Natural killer cell treated with Interleukin-12 subunit alpha and Interleukin-12 subunit beta and Interleukin-15 and Interleukin-18, amount 100 ng/mL, for 72 hours (primary cell): ENCODE data around the gene DTL. TPM values are rescaled to one million over a fixed set of nuclear protein-coding genes. Genes with fewer than 3 reads are reported as not detected.
"Not testable (repeated sequence)": the region's sequence is repeated elsewhere in the genome, so short reads cannot be mapped to it uniquely, and the experiment has no call there.

Experiments used
- ATAC-seq, 2 donors: fragments of 150-1000 bp; cut with Tn5 transposase in 1 of 2; sonication (Bioruptor Pico), chemical (Tn5 transposase) in 1 of 2; 2 replicates each; pipeline ENCODE4 v1.10.0; 2021
- DNase-seq: peaks from one replicate; pipeline ENCODE4 v3.0.0; 2022; ENCODE audit warnings: low spot score
- H3K27ac Mint-ChIP-seq, 2 donors: 1 replicate in 1 of 2; 2 replicates in 1 of 2; pipeline ENCODE4 v1.8.0; 2022; ENCODE audit warnings: mixed read lengths in 2 of 2, mild to moderate bottlenecking in 1 of 2, moderate library complexity in 1 of 2
- H3K27me3 Mint-ChIP-seq, 2 donors: 1 replicate in 1 of 2; 2 replicates in 1 of 2; pipeline ENCODE4 v1.8.0; 2022; ENCODE audit warnings: mixed read lengths in 2 of 2
- H3K36me3 Mint-ChIP-seq: one replicate; pipeline ENCODE4 v1.8.0; 2022; ENCODE audit warnings: mixed read lengths
- H3K4me1 Mint-ChIP-seq, 2 donors: 1 replicate in 1 of 2; 2 replicates in 1 of 2; pipeline ENCODE4 v1.8.0; 2022; ENCODE audit warnings: low read depth in 2 of 2, mixed read lengths in 2 of 2, mild to moderate bottlenecking in 1 of 2
- H3K4me3 Mint-ChIP-seq: one replicate; pipeline ENCODE4 v1.8.0; 2022; ENCODE audit warnings: mixed read lengths
- H3K9me3 Mint-ChIP-seq: 2 replicates; pipeline ENCODE4 v1.8.0; 2022; ENCODE audit warnings: mixed read lengths
- total RNA-seq, 2 donors: library from RNA; stranded (reverse); gene quantifications; one replicate each; pipeline ENCODE4 v1.2.3, GENCODE V29; 2022

DTL gene
- total RNA-seq, 2 donors from 2014 or later, result 43.2 to 90.3 TPM

DNA sequence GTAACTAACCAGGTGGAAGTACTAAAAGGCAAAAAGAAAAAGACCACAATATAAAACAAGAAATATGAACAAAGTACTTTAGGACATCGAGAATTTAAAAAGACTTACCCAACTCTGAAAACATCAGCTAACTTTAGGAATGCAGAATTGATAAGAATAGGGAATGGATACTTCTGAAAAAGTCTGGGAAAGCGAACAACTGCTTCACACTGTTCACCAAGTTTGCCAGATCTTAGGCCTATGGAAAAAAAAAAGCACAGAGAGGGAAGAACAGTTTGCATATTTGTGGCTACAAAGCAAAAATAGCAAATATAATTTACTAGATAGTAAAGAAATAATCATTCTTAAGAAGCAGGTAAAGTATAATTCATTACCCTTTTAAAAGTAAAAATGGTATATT, 14.6 kb upstream of the DTL start:
- H3K36me3 Mint-ChIP-seq, result peaks cover 21% of the 10 kb centered on the region
- H3K9me3 Mint-ChIP-seq, result peaks cover 4% of the 10 kb centered on the region
- no peaks in the 10 kb centered on the region for H3K27me3 Mint-ChIP-seq
- H3K27ac Mint-ChIP-seq, result no peak overlapping the region
- DNase-seq (no peak), ATAC-seq (no peak)
- no peak overlapping the region for H3K4me3 Mint-ChIP-seq
- H3K4me1 Mint-ChIP-seq, result peaks cover 8 to 16% of the 10 kb centered on the region in 2 donors

DNA sequence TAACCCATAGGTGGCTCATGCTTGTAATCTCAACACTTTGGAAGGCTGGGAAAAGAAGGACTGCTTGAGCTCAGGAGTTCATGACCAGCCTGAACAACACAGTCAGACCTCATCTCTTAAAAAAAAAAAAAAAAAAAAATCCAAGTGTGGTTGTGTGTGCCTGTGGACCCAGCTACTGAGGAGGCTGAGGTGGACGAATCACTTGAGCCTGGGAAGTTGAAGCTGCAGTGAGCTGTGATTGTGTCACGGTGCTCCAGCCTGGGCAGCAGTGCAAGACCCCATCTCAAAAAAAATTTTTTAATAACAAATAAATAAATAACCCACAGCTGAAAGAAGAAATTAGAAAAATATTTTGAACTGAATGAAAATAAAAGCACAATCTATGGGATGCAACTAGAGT, 14.0 kb upstream of the DTL start:
- H3K27ac Mint-ChIP-seq, result no peak overlapping the region
- no peak overlapping the region for H3K4me3 Mint-ChIP-seq
- ATAC-seq (no peak), DNase-seq (no peak)
- H3K4me1 Mint-ChIP-seq, result peaks cover 11 to 16% of the 10 kb centered on the region in 2 donors
- no peaks in the 10 kb centered on the region for H3K27me3 Mint-ChIP-seq
- H3K36me3 Mint-ChIP-seq, result peaks cover 19% of the 10 kb centered on the region
- peaks cover 4% of the 10 kb centered on the region for H3K9me3 Mint-ChIP-seq

DNA sequence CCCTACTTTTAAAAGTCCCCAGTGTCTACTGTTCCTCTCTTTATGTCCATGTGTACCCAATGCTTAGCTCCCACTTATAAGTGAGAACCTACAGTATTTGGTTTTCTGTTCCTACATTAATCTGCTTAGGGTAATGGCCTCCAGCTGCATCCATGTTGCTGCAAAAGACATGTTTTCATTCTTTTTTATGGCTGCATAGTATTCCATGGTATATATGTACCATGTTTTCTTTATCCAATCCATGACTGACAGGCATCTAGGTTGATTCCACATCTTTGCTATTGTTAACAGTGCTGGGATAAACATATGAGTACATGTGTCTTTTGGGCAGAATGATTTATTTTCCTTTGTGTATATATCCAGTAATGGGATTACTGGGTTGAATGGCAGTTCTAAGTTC, 12.6 kb upstream of the DTL start:
- H3K4me3 Mint-ChIP-seq, H3K27ac Mint-ChIP-seq, DNase-seq, H3K27me3 Mint-ChIP-seq, ATAC-seq, H3K9me3 Mint-ChIP-seq: not testable (repeated sequence)
- H3K36me3 Mint-ChIP-seq, result peaks cover 16% of the 10 kb centered on the region
- H3K4me1 Mint-ChIP-seq, result peaks cover 16 to 17% of the 10 kb centered on the region in 2 donors

DNA sequence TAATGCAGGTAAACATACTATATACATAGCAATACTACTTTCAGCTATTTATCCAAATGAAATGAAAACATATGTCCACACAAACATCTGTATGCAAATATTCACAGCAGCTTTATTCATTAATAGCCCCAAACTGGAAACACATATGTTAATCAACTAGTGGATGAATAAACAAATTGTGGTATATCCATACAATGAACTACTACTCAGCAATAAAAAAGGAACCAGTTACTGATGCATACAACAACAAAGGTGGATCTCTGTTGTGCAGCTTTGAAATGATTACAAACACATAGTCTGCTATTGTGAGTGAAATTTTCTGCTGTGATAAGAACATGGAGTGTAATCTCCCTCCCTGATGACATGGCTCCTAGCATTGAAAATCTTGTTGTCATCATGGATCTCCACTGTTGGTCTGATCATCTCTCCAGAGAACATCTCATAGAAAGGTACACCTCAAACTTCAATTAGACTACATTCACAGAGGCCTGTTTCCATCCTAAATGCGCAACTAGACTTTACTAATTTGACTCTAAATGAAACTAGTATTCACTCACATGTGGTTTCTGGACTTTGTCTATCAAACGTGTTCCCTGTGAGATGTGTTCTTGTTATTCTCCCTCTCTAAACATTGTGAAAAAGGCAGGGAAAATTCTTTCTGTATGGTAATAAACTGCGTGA, 10.9 kb upstream of the DTL start:
- H3K4me3 Mint-ChIP-seq, result no peak overlapping the region
- DNase-seq, result no peak
- H3K36me3 Mint-ChIP-seq, result peaks cover 16% of the 10 kb centered on the region
- no peak overlapping the region for H3K27ac Mint-ChIP-seq
- peaks cover 4% of the 10 kb centered on the region for H3K9me3 Mint-ChIP-seq
- ATAC-seq, result no peak
- H3K27me3 Mint-ChIP-seq, result no peaks in the 10 kb centered on the region
- H3K4me1 Mint-ChIP-seq, result peaks cover 25 to 26% of the 10 kb centered on the region in 2 donors

DNA sequence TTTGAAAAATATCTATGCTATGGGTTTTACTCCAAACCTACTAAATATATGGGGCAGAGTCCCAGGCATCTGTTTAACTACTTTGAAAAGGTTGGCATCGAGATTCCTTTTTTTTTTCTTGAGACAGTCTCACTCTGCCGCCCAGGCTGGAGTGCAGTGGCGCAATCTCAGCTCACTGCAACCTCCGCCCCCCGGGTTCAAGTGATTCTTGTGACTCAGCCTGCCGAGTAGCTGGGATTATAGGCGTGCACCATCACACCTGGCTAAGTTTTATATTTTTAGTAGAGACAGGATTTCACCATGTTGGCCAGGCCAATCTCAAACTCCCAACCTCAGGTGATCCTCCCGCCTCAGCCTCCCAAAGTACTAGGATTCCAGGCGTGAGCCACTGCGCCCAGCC, 7.8 kb upstream of the DTL start:
- not testable (repeated sequence) for H3K4me3 Mint-ChIP-seq, DNase-seq, H3K27ac Mint-ChIP-seq, H3K27me3 Mint-ChIP-seq, H3K9me3 Mint-ChIP-seq, ATAC-seq
- Mint-ChIP-seq H3K4me1 (peaks cover 39 to 43% of the 10 kb centered on the region in 2 donors), H3K36me3 (peaks cover 16% of the 10 kb centered on the region)

DNA sequence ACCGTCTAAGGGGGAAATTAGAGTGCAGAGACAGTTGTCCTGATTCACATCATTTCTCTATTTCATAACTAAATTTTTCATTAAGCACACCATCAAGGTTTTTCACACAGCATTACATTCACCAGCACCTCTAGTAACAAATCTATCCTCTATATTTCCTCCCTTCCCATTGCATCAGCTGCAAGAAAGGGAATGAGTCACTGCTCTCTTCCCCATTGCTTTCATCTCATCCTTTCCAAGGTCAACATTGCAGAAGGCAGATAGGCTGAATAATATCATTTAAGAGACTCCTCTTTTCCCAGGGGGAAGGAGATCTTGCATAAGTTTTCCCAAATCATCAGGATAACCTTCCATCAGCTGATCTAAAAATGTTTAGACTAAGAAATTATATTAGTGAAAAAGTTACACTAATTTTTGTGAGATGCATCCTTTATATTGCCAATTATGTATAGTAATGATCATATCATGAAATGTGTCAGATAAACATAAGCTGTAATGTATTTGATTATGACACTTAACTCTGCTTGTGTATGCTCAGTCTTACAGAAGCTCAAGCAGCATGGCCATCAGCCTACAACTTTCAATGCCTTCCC, 4.5 kb upstream of the DTL start:
- Mint-ChIP-seq H3K27ac (peak overlapping the region in 1 of 2 donors; percentile 38), H3K9me3 (no peaks in the 10 kb centered on the region), H3K36me3 (no peaks in the 10 kb centered on the region), H3K4me1 (peaks cover 48 to 52% of the 10 kb centered on the region in 2 donors), H3K4me3 (peak overlapping the region; percentile 2), H3K27me3 (no peaks in the 10 kb centered on the region)
- DNase-seq (no peak), ATAC-seq (no peak)

DNA sequence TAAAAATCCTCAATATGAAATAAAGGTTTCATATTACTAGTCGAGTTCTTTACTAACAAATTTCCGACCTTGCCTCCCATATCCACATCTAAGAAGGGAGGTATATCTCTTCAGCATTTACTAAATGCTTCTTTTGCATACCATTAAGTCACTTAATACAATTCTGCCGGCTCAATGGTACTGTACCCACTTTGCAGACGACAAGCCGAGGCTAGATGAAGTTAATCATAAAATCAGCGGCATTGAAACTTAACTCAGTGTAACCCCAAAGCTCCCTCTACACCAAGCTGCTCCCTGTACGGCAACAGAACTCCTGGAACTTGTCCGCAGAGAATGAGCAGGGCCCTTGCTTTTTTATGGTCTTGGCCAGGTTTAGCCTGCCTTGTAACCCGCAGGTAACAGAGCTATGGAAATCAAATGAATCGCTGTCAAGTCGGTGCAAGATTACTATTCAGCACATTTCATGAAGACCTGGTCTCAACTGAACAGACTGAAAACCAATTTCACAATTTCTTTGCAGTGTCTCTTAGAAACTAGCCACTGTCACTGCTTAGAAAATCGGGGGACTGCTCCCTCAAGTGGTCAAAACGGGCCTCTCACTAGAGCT, 929 bp upstream of the DTL start:
- Mint-ChIP-seq H3K27ac (peak overlapping the region; percentile 93 to 97), H3K4me1 (peaks cover 46 to 65% of the 10 kb centered on the region in 2 donors), H3K36me3 (peaks cover 6% of the 10 kb centered on the region), H3K27me3 (no peaks in the 10 kb centered on the region), H3K4me3 (peak overlapping the region; percentile 94), H3K9me3 (no peaks in the 10 kb centered on the region)
- ATAC-seq, result peak in 1 of 2 donors; percentile 0
- no peak for DNase-seq

DNA sequence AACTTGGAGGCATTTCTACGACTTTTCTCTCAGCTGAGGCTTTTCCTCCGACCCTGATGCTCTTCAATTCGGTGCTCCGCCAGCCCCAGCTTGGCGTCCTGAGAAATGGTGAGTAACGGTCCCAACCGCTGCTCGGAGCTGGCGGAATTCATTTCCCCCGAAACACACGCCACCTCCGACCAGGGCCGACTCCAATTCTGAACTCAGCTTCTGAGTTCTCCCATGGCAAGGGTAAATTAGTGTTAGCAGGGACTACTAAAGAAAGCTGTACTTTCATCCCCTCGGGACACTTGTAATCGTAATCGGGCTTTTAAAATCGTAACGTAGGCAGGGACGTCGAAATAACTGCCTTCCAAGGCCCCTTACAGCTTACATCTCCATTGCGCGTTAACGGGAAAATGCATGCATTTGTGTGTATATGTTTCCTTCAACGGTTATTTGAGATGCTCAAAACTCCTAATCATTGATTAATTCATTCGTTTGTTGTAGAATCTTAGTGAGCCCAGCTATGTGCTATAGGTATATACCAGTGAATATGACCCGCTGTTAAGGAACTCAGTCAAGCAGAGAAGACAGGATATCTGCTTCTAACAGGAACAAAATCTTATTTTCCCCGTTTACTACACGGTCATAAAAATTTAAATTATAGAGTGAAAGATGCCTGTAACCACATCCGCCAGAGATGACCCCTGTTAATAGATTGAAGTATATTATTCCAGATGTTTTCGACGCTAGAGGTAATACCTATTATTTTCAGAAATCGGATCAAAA, 472 bp downstream of the DTL start:
- peaks cover 10% of the 10 kb centered on the region for H3K36me3 Mint-ChIP-seq
- no peak for DNase-seq
- H3K27ac Mint-ChIP-seq, result peak overlapping the region; percentile 93 to 97
- H3K9me3 Mint-ChIP-seq, result no peaks in the 10 kb centered on the region
- H3K4me1 Mint-ChIP-seq, result peaks cover 48 to 68% of the 10 kb centered on the region in 2 donors
- H3K4me3 Mint-ChIP-seq, result peak overlapping the region; percentile 94
- H3K27me3 Mint-ChIP-seq, result no peaks in the 10 kb centered on the region
- peak in 1 of 2 donors; percentile 21 for ATAC-seq

DNA sequence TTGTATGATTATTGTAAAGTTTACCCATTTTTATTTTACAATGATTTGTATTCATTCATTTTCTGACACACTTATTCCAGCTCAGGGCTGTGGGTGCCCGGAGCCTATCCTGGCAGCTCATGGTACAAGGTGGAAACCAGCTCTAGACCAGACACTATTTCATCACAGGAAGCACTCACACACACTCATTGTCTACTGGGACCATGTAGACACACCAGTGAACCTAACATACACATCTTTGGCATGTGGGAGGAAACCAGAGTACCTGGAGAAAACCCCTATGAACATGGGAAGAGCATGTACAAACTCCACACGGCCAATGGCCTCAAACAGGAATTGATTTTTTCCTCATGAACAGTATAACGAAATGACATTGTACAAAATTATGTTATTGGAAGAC, 2.4 kb downstream of the DTL start:
- Mint-ChIP-seq H3K4me1 (peaks cover 37 to 52% of the 10 kb centered on the region in 2 donors), H3K4me3 (peak overlapping the region; percentile 94), H3K27me3 (no peaks in the 10 kb centered on the region), H3K9me3 (no peaks in the 10 kb centered on the region), H3K27ac (no peak overlapping the region), H3K36me3 (peaks cover 11% of the 10 kb centered on the region)
- DNase-seq (no peak), ATAC-seq (no peak)

DNA sequence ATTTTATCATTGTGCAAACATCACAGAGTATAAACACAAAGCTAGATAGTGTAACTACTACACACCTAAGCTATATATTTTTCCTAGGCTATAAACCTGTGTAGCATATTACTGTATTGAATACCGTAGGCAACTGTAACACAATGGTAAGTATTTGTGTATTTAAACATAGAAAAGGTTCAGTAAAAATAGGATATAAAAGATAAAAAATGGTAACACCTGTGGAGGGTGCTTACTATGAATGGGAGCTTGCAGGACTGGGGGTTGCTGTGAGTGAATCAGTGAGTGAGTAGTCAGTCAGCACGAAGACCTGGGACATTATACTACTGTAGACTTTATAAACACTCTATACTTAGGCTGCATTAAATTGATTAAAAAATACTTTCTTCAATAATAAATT, 4.1 kb downstream of the DTL start:
- no peak overlapping the region for H3K27ac Mint-ChIP-seq

DNA sequence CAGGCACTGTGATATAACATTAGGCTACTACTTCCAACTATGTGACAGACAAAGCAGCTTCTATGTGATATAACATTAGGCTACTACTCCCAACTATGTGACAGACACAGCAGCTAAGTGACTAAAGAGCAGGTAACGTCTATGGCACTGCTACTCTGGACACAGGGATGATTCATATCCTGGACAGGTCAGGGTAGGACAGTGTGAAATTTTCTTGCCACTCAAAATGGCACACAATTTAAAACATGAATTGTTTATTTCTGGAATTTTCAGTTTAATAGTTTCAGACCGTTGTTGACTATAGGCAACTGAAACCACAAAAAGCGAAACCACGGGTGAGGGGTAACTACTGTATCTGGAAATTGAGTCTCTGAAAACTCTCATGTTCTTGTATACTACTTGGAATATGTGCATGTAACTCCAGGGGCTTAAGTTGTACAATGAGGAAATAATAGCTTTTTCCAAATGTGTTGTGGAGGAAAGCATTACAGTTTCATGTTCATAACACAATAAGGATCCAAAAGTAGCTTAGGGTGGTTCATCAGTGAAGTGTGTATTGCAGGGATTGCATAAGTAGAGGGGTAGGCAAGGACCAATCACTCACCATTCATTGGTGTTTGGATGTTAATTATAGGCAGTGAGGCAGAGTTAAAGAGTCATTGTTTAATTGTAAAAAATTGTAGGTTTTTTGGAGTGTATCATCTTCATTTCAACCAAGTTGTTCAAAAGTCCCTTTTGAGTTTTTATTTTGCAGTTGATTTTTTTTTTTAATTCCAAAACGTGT, 5.3 kb downstream of the DTL start:
- Mint-ChIP-seq H3K4me3 (peak overlapping the region; percentile 48), H3K27me3 (no peaks in the 10 kb centered on the region), H3K4me1 (peaks cover 21 to 41% of the 10 kb centered on the region in 2 donors), H3K27ac (peak overlapping the region in 1 of 2 donors; percentile 14), H3K36me3 (peaks cover 11% of the 10 kb centered on the region), H3K9me3 (no peaks in the 10 kb centered on the region)
- no peak for DNase-seq
- ATAC-seq, result peak; percentile 49 to 63

More for the DNA sequence above, 4.1 kb downstream of the DTL start:
- Mint-ChIP-seq H3K27me3 (no peaks in the 10 kb centered on the region), H3K4me3 (peak overlapping the region; percentile 11), H3K4me1 (peaks cover 29 to 45% of the 10 kb centered on the region in 2 donors), H3K9me3 (no peaks in the 10 kb centered on the region), H3K36me3 (peaks cover 11% of the 10 kb centered on the region)
- no peak for ATAC-seq
- DNase-seq, result no peak

DNA sequence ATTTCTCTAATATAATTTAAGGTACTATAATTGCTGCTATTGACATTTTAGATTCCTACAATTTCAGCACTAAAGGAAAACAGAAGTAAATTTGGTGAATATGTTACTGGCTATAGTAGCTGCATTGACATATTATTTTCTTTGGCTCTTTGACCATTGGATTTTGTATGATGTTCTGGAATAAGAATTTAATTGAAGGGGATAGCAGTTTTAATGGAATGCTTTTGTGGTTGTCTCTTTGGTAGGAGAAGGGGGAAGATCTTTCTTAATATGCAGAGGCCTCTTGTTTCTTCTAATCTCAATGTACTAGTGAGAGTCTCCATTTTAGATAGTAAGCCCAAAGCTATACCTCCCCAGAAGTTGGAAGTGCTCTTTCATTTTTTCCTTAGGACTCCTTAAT, 6.9 kb downstream of the DTL start:
- ATAC-seq (no peak), DNase-seq (no peak)
- Mint-ChIP-seq H3K27me3 (no peaks in the 10 kb centered on the region), H3K27ac (no peak overlapping the region), H3K9me3 (no peaks in the 10 kb centered on the region), H3K36me3 (peaks cover 15% of the 10 kb centered on the region), H3K4me3 (no peak overlapping the region), H3K4me1 (peaks cover 15 to 29% of the 10 kb centered on the region in 2 donors)

DNA sequence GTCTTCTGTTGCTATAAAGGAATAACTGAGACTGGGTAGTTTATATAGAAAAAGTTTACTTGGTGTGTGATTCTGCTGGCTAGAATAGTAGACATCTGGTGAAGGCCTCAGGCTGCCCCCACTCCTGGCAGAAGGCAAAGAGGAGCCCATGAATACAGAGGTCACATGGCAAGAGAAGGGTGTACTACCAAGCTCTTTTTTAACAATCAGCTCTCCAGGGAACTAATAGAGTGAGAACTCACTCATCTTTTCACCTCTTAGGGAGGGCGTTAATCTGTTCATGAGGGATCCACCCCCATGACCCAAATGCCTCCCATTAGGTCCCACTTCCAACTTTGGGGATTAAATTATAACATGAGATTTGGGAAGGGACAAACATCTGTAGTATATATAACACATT, 9.3 kb downstream of the DTL start:
- DNase-seq (no peak), ATAC-seq (no peak)
- peaks cover 9% of the 10 kb centered on the region for H3K36me3 Mint-ChIP-seq
- H3K9me3 Mint-ChIP-seq, result no peaks in the 10 kb centered on the region
- H3K4me3 Mint-ChIP-seq, result no peak overlapping the region
- peaks cover 8 to 15% of the 10 kb centered on the region in 2 donors for H3K4me1 Mint-ChIP-seq
- H3K27me3 Mint-ChIP-seq, result no peaks in the 10 kb centered on the region
- no peak overlapping the region for H3K27ac Mint-ChIP-seq
